SK-N-MC (cell line): ENCODE results near the gene SVOPL.

Experiments used
- EZH2 ChIP-seq: fragments of 200-600 bp; sonication (generic); IDR thresholded peaks from one replicate; pipeline ENCODE4 v1.6.1; 2017; ENCODE audit warnings: antibody characterized with exemption
- POLR2AphosphoS5 ChIP-seq: IDR thresholded peaks from 2 replicates; pipeline ENCODE4 v1.6.1; 2012; ENCODE audit warnings: mild to moderate bottlenecking, low read depth, low read length, borderline replicate concordance

DNA sequence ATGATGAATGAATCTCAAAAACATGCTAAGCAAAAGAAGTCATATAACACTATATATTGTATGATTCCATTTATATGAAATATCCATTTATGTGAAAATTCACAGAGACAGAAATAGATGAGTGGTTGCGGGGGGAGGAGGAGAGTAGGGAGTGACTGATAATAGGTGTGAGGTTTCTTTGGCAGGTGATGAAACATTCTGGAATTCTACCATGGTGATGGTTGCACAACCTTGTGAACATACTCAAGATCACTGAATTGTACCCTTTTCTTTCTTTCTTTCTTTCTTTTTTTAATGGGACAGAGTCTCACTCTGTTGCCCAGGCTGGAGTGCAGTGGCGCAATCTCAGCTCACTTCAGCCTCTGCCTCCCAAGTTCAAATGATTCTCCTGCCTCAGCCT is 10.7 kb downstream of the SVOPL start:
- no peak for TF ChIP-seq POLR2AphosphoS5
- TF ChIP-seq EZH2 = no peak
